ENCODE measurements around the gene MNT. TPM values are rescaled to one million over a fixed set of nuclear protein-coding genes. Genes with fewer than 3 reads are reported as not detected.

The MNT gene
- total and polyA plus RNA-seq, 4 donors, result 10.2 to 47.0 (median 14.8) TPM

GRCh38 chr17:2369039-2369438, 31.8 kb downstream of the MNT start:
- no peaks in the 10 kb centered on the region for H3K9me3 ChIP-seq (ENCODE audit: control insufficient read depth in 4 of 4, insufficient read depth in 3 of 4, low read length in 3 of 4)
- 42 to 70% methylated on average over 5 of the region's 5 CpGs for WGBS, 2 donors

GRCh38 chr17:2368359-2368758, 32.5 kb downstream of the MNT start:
- WGBS, 2 donors, result 78 to 92% methylated on average over 8 of the region's 8 CpGs
- peaks cover 0 to 56% (median 7%) of the 10 kb centered on the region in 4 donors for H3K36me3 ChIP-seq (ENCODE audit: control insufficient read depth in 4 of 4, insufficient read depth in 4 of 4, low read length in 4 of 4)
- TF ChIP-seq CTCF (IDR thresholded peaks at IDR 0.05; ENCODE audit: control extremely low read depth, extremely low read depth), result no peak

More at GRCh38 chr17:2369039-2369438, 31.8 kb downstream of the MNT start:
- DNase-seq (peak in 2 of 3 donors; percentile 30 to 64), ATAC-seq (ENCODE audit: insufficient read depth, low FRiP score) (no peak)
- Histone ChIP-seq H3K4me3 (no peak overlapping the region), H3K36me3 (ENCODE audit: control insufficient read depth in 4 of 4, insufficient read depth in 4 of 4, low read length in 4 of 4) (peaks cover 0 to 55% (median 6%) of the 10 kb centered on the region in 4 donors), H3K4me1 (ENCODE audit: control insufficient read depth in 5 of 5, insufficient read depth in 5 of 5, low read length in 5 of 5) (peaks cover 0 to 16% (median 3%) of the 10 kb centered on the region in 5 donors), H3K9ac (ENCODE audit: insufficient read depth in 1 of 2, low read length in 2 of 2) (no peak overlapping the region), H3K27ac (ENCODE audit: low read depth in 1 of 2, low read length in 1 of 2) (no peak overlapping the region), H3K27me3 (ENCODE audit: control insufficient read depth in 3 of 3, insufficient read depth in 3 of 3, low read length in 2 of 3) (no peaks in the 10 kb centered on the region)
- no peak for TF ChIP-seq CTCF (IDR thresholded peaks at IDR 0.05; ENCODE audit: control extremely low read depth, extremely low read depth)

GRCh38 chr17:2366747-2367494, 33.9 kb downstream of the MNT start:
- WGBS, 2 donors, result 93 to 94% methylated on average over 26 of the region's 26 CpGs
- Histone ChIP-seq H3K9ac (ENCODE audit: insufficient read depth in 1 of 2, low read length in 2 of 2) (no peak overlapping the region), H3K27me3 (ENCODE audit: control insufficient read depth in 3 of 3, insufficient read depth in 3 of 3, low read length in 2 of 3) (no peaks in the 10 kb centered on the region), H3K4me3 (no peak overlapping the region), H3K27ac (ENCODE audit: low read depth in 1 of 2, low read length in 1 of 2) (no peak overlapping the region), H3K4me1 (ENCODE audit: control insufficient read depth in 5 of 5, insufficient read depth in 5 of 5, low read length in 5 of 5) (peaks cover 0 to 22% (median 3%) of the 10 kb centered on the region in 5 donors), H3K9me3 (ENCODE audit: control insufficient read depth in 4 of 4, insufficient read depth in 3 of 4, low read length in 3 of 4) (no peaks in the 10 kb centered on the region), H3K36me3 (ENCODE audit: control insufficient read depth in 4 of 4, insufficient read depth in 4 of 4, low read length in 4 of 4) (peaks cover 0 to 48% (median 8%) of the 10 kb centered on the region in 4 donors)
- no peak for TF ChIP-seq CTCF (IDR thresholded peaks at IDR 0.05; ENCODE audit: control extremely low read depth, extremely low read depth)
- DNase-seq, result no peak
- no peak for ATAC-seq (ENCODE audit: insufficient read depth, low FRiP score)

More at GRCh38 chr17:2368359-2368758, 32.5 kb downstream of the MNT start:
- ATAC-seq (ENCODE audit: insufficient read depth, low FRiP score), result no peak
- Histone ChIP-seq H3K27me3 (ENCODE audit: control insufficient read depth in 3 of 3, insufficient read depth in 3 of 3, low read length in 2 of 3) (no peaks in the 10 kb centered on the region), H3K4me3 (no peak overlapping the region), H3K9ac (ENCODE audit: insufficient read depth in 1 of 2, low read length in 2 of 2) (no peak overlapping the region), H3K27ac (ENCODE audit: low read depth in 1 of 2, low read length in 1 of 2) (no peak overlapping the region), H3K9me3 (ENCODE audit: control insufficient read depth in 4 of 4, insufficient read depth in 3 of 4, low read length in 3 of 4) (no peaks in the 10 kb centered on the region), H3K4me1 (ENCODE audit: control insufficient read depth in 5 of 5, insufficient read depth in 5 of 5, low read length in 5 of 5) (peaks cover 0 to 22% (median 3%) of the 10 kb centered on the region in 5 donors)
- DNase-seq, result no peak

Data from lung (tissue), 12 donors.